ENCODE results near the gene RNASEH2B. TPM values are rescaled to one million over a fixed set of nuclear protein-coding genes. Genes with fewer than 3 reads are reported as not detected.

Gene RNASEH2B, protein sequence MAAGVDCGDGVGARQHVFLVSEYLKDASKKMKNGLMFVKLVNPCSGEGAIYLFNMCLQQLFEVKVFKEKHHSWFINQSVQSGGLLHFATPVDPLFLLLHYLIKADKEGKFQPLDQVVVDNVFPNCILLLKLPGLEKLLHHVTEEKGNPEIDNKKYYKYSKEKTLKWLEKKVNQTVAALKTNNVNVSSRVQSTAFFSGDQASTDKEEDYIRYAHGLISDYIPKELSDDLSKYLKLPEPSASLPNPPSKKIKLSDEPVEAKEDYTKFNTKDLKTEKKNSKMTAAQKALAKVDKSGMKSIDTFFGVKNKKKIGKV
- total RNA-seq (2014; rRNA removed; shearing (Covaris generic)) (322 and 392 TPM in 2 replicates), total RNA-seq (2022) (225 and 277 TPM in 2 replicates), Bru-seq, nascent RNA (percentile 95 among the genes with signal in this experiment), BruChase-seq, experiment 1, labeled RNA remaining after a 6-hour chase (percentile 90 among the genes with signal in this experiment), BruChase-seq, experiment 2, labeled RNA remaining after a 2-hour chase (percentile 90 among the genes with signal in this experiment)
- long read RNA-seq, full-length matches to known transcripts: 304 of 370 reads
- long read RNA-seq, partial matches to known transcripts: 12 of 370 reads
- long read RNA-seq, other reads (novel, unspliced or antisense): 54 of 370 reads

DNA sequence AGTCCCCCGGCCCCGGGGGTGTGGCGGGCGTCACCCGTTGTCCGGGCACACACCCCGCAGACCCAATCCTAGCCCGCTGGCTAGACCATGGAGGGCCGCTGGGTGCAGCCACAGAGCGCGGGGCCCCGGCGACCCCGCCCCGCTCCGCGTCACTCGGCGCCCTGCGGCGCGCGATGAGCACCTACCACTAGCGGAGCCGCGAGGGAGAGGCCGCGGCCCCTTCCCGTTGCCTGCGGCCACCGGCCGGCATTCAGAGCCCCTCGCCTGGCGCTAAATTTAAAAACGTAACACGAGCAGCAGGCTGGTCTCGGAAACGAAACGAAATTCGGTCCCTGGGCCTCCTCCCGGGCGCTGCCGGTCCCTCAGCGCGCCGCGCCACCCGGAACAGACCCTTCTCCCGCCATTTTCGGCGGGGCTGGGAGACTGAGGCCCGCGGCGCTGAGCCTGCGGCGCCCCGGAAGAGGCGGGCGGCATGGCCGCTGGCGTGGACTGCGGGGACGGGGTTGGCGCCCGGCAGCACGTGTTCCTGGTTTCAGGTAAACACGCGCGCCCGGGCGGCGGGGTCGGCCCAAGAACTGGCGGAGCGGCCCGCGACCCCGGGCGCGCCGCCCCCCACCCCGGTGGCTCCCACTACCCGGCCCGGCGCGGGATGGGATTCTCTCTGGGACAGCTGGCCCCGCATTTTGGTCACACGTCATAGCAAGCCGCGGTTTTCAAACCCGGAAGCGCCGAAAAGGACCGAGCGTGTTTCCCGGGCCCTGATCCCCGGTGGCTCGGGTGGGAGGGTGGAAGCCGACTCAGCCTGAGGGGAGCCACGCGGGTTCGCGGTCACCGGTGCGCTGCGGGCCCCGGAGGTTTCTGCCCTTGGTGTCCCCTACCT is at the start of gene RNASEH2B:
Gene RNASEH2B, plus strand, starts transcription at position 187 of the 880 bp plus-strand sequence. Its CDS starts 286 bp downstream, at position 473.
- ChIA-PET POLR2A (interaction anchor here (0.5 to 8.0 kb wide), 10 partner anchors 10 to 786 kb away, joined by 3 to 226 read pairs (median 4); no protein-coding TSS in a partner anchor), CTCF (ENCODE audit: unreplicated experiment) (interaction anchor here (1.7 kb wide), 1 partner anchor 18 kb away, joined by 13 read pairs; no protein-coding TSS in a partner anchor)
- peaks cover 62% of the 10 kb centered on the region for H3K79me2 ChIP-seq (ENCODE audit: insufficient read depth, low read depth, low read length)
- peaks cover 55% of the 10 kb centered on the region for H3K4me1 ChIP-seq (ENCODE audit: insufficient read depth, low read length, poor library complexity, severe bottlenecking)
- H3K4me3 ChIP-seq (ENCODE audit: low read depth, low read length, poor library complexity, severe bottlenecking): peak within 1 kb of the TSS; percentile 99
- H3K9me3 ChIP-seq (ENCODE audit: low read length): no peaks in the 10 kb centered on the region
- TF ChIP-seq, protein P1, sequence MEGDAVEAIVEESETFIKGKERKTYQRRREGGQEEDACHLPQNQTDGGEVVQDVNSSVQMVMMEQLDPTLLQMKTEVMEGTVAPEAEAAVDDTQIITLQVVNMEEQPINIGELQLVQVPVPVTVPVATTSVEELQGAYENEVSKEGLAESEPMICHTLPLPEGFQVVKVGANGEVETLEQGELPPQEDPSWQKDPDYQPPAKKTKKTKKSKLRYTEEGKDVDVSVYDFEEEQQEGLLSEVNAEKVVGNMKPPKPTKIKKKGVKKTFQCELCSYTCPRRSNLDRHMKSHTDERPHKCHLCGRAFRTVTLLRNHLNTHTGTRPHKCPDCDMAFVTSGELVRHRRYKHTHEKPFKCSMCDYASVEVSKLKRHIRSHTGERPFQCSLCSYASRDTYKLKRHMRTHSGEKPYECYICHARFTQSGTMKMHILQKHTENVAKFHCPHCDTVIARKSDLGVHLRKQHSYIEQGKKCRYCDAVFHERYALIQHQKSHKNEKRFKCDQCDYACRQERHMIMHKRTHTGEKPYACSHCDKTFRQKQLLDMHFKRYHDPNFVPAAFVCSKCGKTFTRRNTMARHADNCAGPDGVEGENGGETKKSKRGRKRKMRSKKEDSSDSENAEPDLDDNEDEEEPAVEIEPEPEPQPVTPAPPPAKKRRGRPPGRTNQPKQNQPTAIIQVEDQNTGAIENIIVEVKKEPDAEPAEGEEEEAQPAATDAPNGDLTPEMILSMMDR (conservative IDR thresholded peaks at IDR 0.05; ENCODE audit: low read length): no peak
- TF ChIP-seq EZH2phosphoT487 (IDR thresholded peaks at IDR 0.05; ENCODE audit: borderline replicate concordance, low read depth, low read length): no peak
- intact Hi-C loops (cut with micrococcal nuclease; ENCODE audit: unreplicated experiment): loop anchor here (1.0 to 5.0 kb wide), 5 partner anchors 154 to 913 kb away; partner anchors contain the start of gene TRIM13
- BruUV-seq (replicated peaks): no TSS peak
- H3K36me3 ChIP-seq (ENCODE audit: insufficient read depth, low read length): 0 out of 2 replicates have a peak, but pooled peaks cover 4% of the 10 kb centered on the region
- peak within 1 kb of the TSS; percentile 8; the same call in 1 of the 2 replicates for H2AFZ ChIP-seq (ENCODE audit: low read length)
- H3K9me2 ChIP-seq (ENCODE audit: insufficient read depth, low read length): no peaks in the 10 kb centered on the region
- H4K20me1 ChIP-seq (ENCODE audit: insufficient read depth, low read length): peaks cover 13% of the 10 kb centered on the region; the same call in 1 of the 2 replicates
- peak within 1 kb of the TSS; percentile 84 for H3K4me2 ChIP-seq (ENCODE audit: low read length)
- DNase-seq (ENCODE audit: low spot score): peak; percentile 93
- peak within 1 kb of the TSS; percentile 89 for H3K27ac ChIP-seq (ENCODE audit: low read depth, low read length, poor library complexity, severe bottlenecking)

DNA sequence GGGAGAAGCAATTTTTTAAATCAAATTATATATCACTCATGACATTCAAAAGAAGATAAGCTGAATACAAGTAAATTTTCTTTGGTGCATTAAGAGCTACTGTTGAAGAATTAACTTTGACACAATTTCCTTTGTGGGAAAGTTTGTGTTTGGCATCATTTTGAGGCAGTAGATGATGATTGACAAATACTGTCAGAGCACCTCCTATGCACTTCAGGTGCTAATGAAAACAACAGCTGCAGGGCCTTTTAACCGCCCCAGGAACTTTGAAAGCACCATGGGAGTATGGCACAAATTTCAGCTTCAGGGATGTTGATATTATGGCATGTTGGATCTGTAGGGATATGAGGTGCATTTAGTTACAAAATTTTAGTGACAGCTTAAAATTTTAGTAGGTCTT is 45.1 kb upstream of the RNASEH2B start:
- no peaks in the 10 kb centered on the region for H4K20me1 ChIP-seq (ENCODE audit: insufficient read depth, low read length)

More for the DNA sequence above, 45.1 kb upstream of the RNASEH2B start:
- no peaks in the 10 kb centered on the region for H3K36me3 ChIP-seq (ENCODE audit: insufficient read depth, low read length)
- CTCF ChIA-PET (ENCODE audit: unreplicated experiment): no interaction called here
- H2AFZ ChIP-seq (ENCODE audit: low read length): no peak overlapping the region
- POLR2A ChIA-PET: interaction anchor here (0.5 to 2.4 kb wide), 8 partner anchors 11 to 1218 kb away, joined by 3 to 15 read pairs (median 3); no protein-coding TSS in a partner anchor
- peak; percentile 19 for DNase-seq (ENCODE audit: low spot score)
- peaks cover 32% of the 10 kb centered on the region; the same call in 1 of the 2 replicates for H3K9me3 ChIP-seq (ENCODE audit: low read length)
- intact Hi-C loops (cut with micrococcal nuclease; ENCODE audit: unreplicated experiment): no loop called here
- no TSS peak for BruUV-seq (replicated peaks)
- peaks cover 22% of the 10 kb centered on the region for H3K4me1 ChIP-seq (ENCODE audit: insufficient read depth, low read length, poor library complexity, severe bottlenecking)
- no peak overlapping the region for H3K4me3 ChIP-seq (ENCODE audit: low read depth, low read length, poor library complexity, severe bottlenecking)
- H3K79me2 ChIP-seq (ENCODE audit: insufficient read depth, low read depth, low read length): no peaks in the 10 kb centered on the region
- H3K27ac ChIP-seq (ENCODE audit: low read depth, low read length, poor library complexity, severe bottlenecking): no peak overlapping the region
- TF ChIP-seq EZH2phosphoT487 (IDR thresholded peaks at IDR 0.05; ENCODE audit: borderline replicate concordance, low read depth, low read length): no peak
- TF ChIP-seq, protein P1 (conservative IDR thresholded peaks at IDR 0.05; ENCODE audit: low read length): no peak
- H3K4me2 ChIP-seq (ENCODE audit: low read length): no peak overlapping the region
- no peaks in the 10 kb centered on the region for H3K9me2 ChIP-seq (ENCODE audit: insufficient read depth, low read length)
